Mucosa of descending colon (tissue), 3 donors: ENCODE data around the gene VARS1. TPM values are rescaled to one million over a fixed set of nuclear protein-coding genes. Genes with fewer than 3 reads are reported as not detected.
"Not testable (repeated sequence)": the region's sequence is repeated elsewhere in the genome, so short reads cannot be mapped to it uniquely, and the experiment has no call there.

Experiments used
- ATAC-seq: fragments of 200-7000 bp; cut with Tn5 transposase; one replicate; pipeline ENCODE4 v1.9.1; 2020; ENCODE audit warnings: mild to moderate bottlenecking, moderate library complexity
- DNase-seq, 3 donors: peaks; one replicate each; pipeline ENCODE4 v3.0.0-alpha.2; 2020
- H3K36me3 ChIP-seq: fragments of 200-600 bp; one replicate; pipeline ENCODE4 v1.8.0; 2021; ENCODE audit warnings: low read depth, mild to moderate bottlenecking
- H3K4me1 ChIP-seq: fragments of 200-600 bp; one replicate; pipeline ENCODE4 v1.8.0; 2021; ENCODE audit warnings: low read depth, mild to moderate bottlenecking
- H3K4me3 ChIP-seq: fragments of 200-600 bp; one replicate; pipeline ENCODE4 v1.8.0; 2021; ENCODE audit warnings: mild to moderate bottlenecking
- H3K9me3 ChIP-seq: fragments of 200-600 bp; one replicate; pipeline ENCODE4 v1.8.0; 2021; ENCODE audit warnings: mild to moderate bottlenecking
- CTCF ChIP-seq: fragments of 200-600 bp; IDR thresholded peaks from one replicate; pipeline ENCODE4 v1.8.0; 2022; ENCODE audit warnings: antibody characterized with exemption, mild to moderate bottlenecking
- intact Hi-C, 2 donors: fragments of 100-400 bp; cut with DNase I in 1 of 2; cut with micrococcal nuclease in 1 of 2; formaldehyde crosslinking; loops; one replicate each; pipeline versions ENCODE4 v1.11.0 to v1.11.1; 2022; cut with DNase I, micrococcal nuclease
- total RNA-seq, 3 donors: library from RNA; stranded (reverse); fragmentation: NEBNext Ultra II Directional in 2 of 3; extraction: Animal tissue kit (Norgen Biotek cat#: 25700) in 2 of 3; gene quantifications; one replicate each; pipeline versions ENCODE4 v1.2.1 to v1.2.4, GENCODE V29; 2021 to 2023
- donor health status: DM: no; HTN: no; CAD: no; lungs with moderate emphysema.
- donor health status: DM: no; HTN: no; CAD: no.
- donor health status: DM: no; HTN: yes; CAD: no.

The VARS1 gene
- total RNA-seq, 3 donors from 2014 or later, result 41.7 to 65.8 (median 45.0) TPM

DNA sequence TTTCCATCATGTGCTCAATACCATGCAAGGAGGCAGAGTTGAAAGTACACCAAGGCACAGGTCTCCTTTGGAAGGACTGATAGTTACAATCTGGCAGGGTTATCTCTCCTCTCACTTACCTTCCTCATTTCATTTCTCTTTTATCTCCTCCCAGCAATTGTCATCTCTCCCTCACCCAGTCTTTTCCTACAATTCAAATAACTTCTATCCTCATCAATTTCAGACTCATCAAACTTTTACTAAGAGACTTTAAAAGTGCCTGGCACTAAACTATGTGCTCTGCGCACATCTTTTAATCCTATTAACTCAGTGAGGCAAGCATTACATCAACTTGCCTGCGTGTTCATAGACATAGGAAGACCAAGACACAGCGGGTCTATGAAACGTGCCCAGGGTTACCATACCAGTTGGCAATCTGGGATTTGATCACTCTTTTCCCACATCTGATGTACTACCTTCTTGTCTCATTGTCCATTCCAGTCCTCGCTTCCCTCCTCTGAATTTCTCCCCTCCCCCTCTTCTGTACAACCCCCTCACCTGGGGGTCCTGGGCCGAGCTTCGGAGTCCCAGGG is 1.2 kb downstream of the VARS1 start:
- peaks cover 15% of the 10 kb centered on the region for H3K4me1 ChIP-seq
- DNase-seq (no peak), ATAC-seq (peak; percentile 13)
- TF ChIP-seq CTCF, result no peak
- peak overlapping the region; percentile 75 for H3K4me3 ChIP-seq
- H3K36me3 ChIP-seq, result peaks cover 5% of the 10 kb centered on the region
- intact Hi-C loops, result no loop called here
- H3K9me3 ChIP-seq, result no peaks in the 10 kb centered on the region

- H3K36me3 ChIP-seq, ATAC-seq, DNase-seq, H3K9me3 ChIP-seq, H3K4me3 ChIP-seq, intact Hi-C loops: not testable (repeated sequence)
- peaks cover 15% of the 10 kb centered on the region for H3K4me1 ChIP-seq
Measured at GRCh38 chr6:31793927-31794245, 1.7 kb downstream of the VARS1 start.

DNA sequence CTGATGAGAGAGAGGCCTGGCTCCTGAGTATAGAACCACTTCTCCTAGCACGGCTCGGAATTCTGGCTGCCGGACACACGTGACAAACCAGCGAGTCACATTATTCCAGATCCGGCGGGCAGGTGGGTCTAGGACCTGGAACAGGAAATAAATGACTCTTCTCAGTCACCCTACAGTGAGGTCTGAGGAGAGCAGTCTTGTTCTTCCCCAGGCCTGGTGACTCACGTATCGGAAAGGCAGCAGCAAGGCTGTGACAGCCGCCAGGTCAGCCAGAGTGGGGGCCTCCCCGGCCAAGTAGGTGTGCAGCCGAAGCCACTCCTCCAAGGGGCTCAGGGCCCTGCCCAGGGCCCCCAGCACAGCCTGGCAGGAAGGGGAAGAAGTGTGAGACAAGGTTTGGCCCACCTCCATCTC is 2.8 kb downstream of the VARS1 start:
- Histone ChIP-seq H3K4me3 (no peak overlapping the region), H3K4me1 (peaks cover 15% of the 10 kb centered on the region), H3K36me3 (peaks cover 5% of the 10 kb centered on the region), H3K9me3 (no peaks in the 10 kb centered on the region)
- no peak for TF ChIP-seq CTCF
- intact Hi-C loops, result no loop called here
- DNase-seq (no peak), ATAC-seq (no peak)

DNA sequence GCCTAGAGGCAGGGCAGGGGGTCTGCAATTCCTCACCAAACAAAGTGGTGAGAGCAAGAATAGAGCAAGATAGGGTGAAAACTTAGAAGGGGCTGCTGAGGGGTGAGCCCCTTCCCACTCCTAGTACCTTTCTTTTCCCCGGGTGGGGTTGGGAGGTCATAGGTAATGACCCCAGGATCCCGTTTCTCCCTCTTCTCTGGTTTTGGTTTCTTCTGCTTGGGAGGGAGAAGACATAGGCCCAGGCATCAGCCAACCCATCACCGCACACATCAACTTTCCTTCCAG is 3.5 kb downstream of the VARS1 start:
- intact Hi-C loops, result no loop called here
- no peaks in the 10 kb centered on the region for H3K9me3 ChIP-seq
- no peak overlapping the region for H3K4me3 ChIP-seq
- ATAC-seq (no peak), DNase-seq (no peak)
- peaks cover 15% of the 10 kb centered on the region for H3K4me1 ChIP-seq
- peaks cover 5% of the 10 kb centered on the region for H3K36me3 ChIP-seq
- TF ChIP-seq CTCF, result no peak

- no peak overlapping the region for H3K4me3 ChIP-seq
- H3K4me1 ChIP-seq, result peaks cover 15% of the 10 kb centered on the region
- no peaks in the 10 kb centered on the region for H3K9me3 ChIP-seq
- intact Hi-C loops, result no loop called here
- H3K36me3 ChIP-seq, result peaks cover 5% of the 10 kb centered on the region
- no peak for ATAC-seq
- TF ChIP-seq CTCF, result peak; percentile 31
- peak in 1 of 3 donors; percentile 72 for DNase-seq
Measured at GRCh38 chr6:31791324-31792089, 4.0 kb downstream of the VARS1 start.

GRCh38 chr6:31785475-31785874 is 10.1 kb downstream of the VARS1 start:
- no peak overlapping the region for H3K4me3 ChIP-seq
- no peaks in the 10 kb centered on the region for H3K9me3 ChIP-seq
- H3K4me1 ChIP-seq, result no peaks in the 10 kb centered on the region
- peaks cover 3% of the 10 kb centered on the region for H3K36me3 ChIP-seq
- no peak for TF ChIP-seq CTCF
- intact Hi-C loops, result no loop called here
- ATAC-seq (no peak), DNase-seq (no peak)
